Lung (tissue), 12 donors: ENCODE measurements around the gene XPNPEP2. TPM values are rescaled to one million over a fixed set of nuclear protein-coding genes. Genes with fewer than 3 reads are reported as not detected.

Experiments
- ATAC-seq: fragments of 200-7000 bp; cut with Tn5 transposase; one replicate; pipeline ENCODE4 v1.9.1; 2020; ENCODE audit warnings: moderate number of reproducible peaks; ENCODE audit not compliant: insufficient read depth, low FRiP score
- DNase-seq, 3 donors: peaks; one replicate each; pipeline ENCODE4 v3.0.0-alpha.2; 2013 to 2017
- H3K27ac ChIP-seq, 2 donors: one replicate each; pipeline ENCODE4 v1.5.1; 2013; ENCODE audit warnings: mild to moderate bottlenecking in 2 of 2, moderate library complexity in 2 of 2, control low read depth in 1 of 2, inconsistent platforms in 1 of 2, low read depth in 1 of 2, low read length in 1 of 2
- H3K27me3 ChIP-seq, 3 donors: one replicate each; pipeline ENCODE4 v1.5.1; 2013; ENCODE audit warnings: low read length in 2 of 3; ENCODE audit not compliant: control insufficient read depth in 3 of 3, insufficient read depth in 3 of 3
- H3K36me3 ChIP-seq, 4 donors: one replicate each; pipeline ENCODE4 v1.5.1; 2013; ENCODE audit warnings: low read length in 4 of 4, mild to moderate bottlenecking in 1 of 4, moderate library complexity in 1 of 4; ENCODE audit not compliant: control insufficient read depth in 4 of 4, insufficient read depth in 4 of 4
- H3K4me1 ChIP-seq, 5 donors: one replicate each; pipeline ENCODE4 v1.5.1; 2013; ENCODE audit warnings: low read length in 5 of 5, mild to moderate bottlenecking in 2 of 5, moderate library complexity in 1 of 5; ENCODE audit not compliant: control insufficient read depth in 5 of 5, insufficient read depth in 5 of 5
- H3K4me3 ChIP-seq: one replicate; pipeline ENCODE4 v1.5.1; 2013; ENCODE audit warnings: mild to moderate bottlenecking, control low read depth, moderate library complexity
- H3K9ac ChIP-seq, 2 donors: one replicate each; pipeline ENCODE4 v1.5.1; 2013; ENCODE audit warnings: low read length in 2 of 2, control low read depth in 1 of 2; ENCODE audit not compliant: insufficient read depth in 1 of 2
- H3K9me3 ChIP-seq, 4 donors: one replicate each; pipeline ENCODE4 v1.5.1; 2013; ENCODE audit warnings: low read length in 3 of 4, mild to moderate bottlenecking in 1 of 4, moderate library complexity in 1 of 4; ENCODE audit not compliant: control insufficient read depth in 4 of 4, insufficient read depth in 3 of 4
- WGBS, 2 donors: extraction: QIAGEN DNeasy Blood & Tissue Kit; methylation state at CpG; one replicate each; pipeline ENCODE4 v1.1.7; 2013; 5-methylcytosine and 5-hydroxymethylcytosine counted together
- polyA plus RNA-seq, 2 donors: library from polyadenylated mRNA; stranded (reverse); fragments of 200-250 nt; gene quantifications; one replicate each; pipeline ENCODE4 v1.2.1, GENCODE V29; 2013
- total RNA-seq, 2 donors: library from RNA; depleted of rRNA in 1 of 2; stranded (reverse); fragments of >200 nt in 1 of 2; gene quantifications; one replicate each; pipeline ENCODE4 v1.2.1, GENCODE V29; 2014 to 2021
- TF ChIP-seq, protein P1 (sequence below): IDR thresholded peaks from 2 replicates; pipeline ENCODE4 v1.5.1; 2012; ENCODE audit warnings: mild to moderate bottlenecking; ENCODE audit errors: control extremely low read depth, extremely low read depth
- donor health status: control.
- donor health status: control.
- donor health status: Bipolar disorder and iron deficiency.
- donor health status: healthy.
- donor health status: DM: yes; HTN: yes; CAD: no.

Gene XPNPEP2
- total and polyA plus RNA-seq, 4 donors, result 0.61 to 2.1 (median 1.3) TPM

- Histone ChIP-seq H3K4me1 (no peaks in the 10 kb centered on the region), H3K9ac (no peak overlapping the region), H3K27me3 (peaks cover 0 to 2% (median 0%) of the 10 kb centered on the region in 3 donors), H3K36me3 (peaks cover 4 to 11% (median 8%) of the 10 kb centered on the region in 4 donors), H3K4me3 (no peak overlapping the region), H3K27ac (no peak overlapping the region), H3K9me3 (peaks cover 0 to 2% (median 0%) of the 10 kb centered on the region in 4 donors)
- ATAC-seq, result no peak
- TF ChIP-seq, protein P1, sequence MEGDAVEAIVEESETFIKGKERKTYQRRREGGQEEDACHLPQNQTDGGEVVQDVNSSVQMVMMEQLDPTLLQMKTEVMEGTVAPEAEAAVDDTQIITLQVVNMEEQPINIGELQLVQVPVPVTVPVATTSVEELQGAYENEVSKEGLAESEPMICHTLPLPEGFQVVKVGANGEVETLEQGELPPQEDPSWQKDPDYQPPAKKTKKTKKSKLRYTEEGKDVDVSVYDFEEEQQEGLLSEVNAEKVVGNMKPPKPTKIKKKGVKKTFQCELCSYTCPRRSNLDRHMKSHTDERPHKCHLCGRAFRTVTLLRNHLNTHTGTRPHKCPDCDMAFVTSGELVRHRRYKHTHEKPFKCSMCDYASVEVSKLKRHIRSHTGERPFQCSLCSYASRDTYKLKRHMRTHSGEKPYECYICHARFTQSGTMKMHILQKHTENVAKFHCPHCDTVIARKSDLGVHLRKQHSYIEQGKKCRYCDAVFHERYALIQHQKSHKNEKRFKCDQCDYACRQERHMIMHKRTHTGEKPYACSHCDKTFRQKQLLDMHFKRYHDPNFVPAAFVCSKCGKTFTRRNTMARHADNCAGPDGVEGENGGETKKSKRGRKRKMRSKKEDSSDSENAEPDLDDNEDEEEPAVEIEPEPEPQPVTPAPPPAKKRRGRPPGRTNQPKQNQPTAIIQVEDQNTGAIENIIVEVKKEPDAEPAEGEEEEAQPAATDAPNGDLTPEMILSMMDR, result no peak
- no peak for DNase-seq
- WGBS, 2 donors, result 16 to 32% methylated on average over 2 of the region's 2 CpGs
Measured at GRCh38 chrX:129808158-129808828, 69.5 kb downstream of the XPNPEP2 start.

- Histone ChIP-seq H3K9ac (no peak overlapping the region), H3K27ac (no peak overlapping the region), H3K27me3 (peaks cover 0 to 2% (median 0%) of the 10 kb centered on the region in 3 donors), H3K36me3 (peaks cover 4 to 11% (median 9%) of the 10 kb centered on the region in 4 donors), H3K4me3 (no peak overlapping the region), H3K4me1 (no peaks in the 10 kb centered on the region), H3K9me3 (peaks cover 0 to 4% (median 0%) of the 10 kb centered on the region in 4 donors)
- no peak for DNase-seq
- TF ChIP-seq, protein P1, result no peak
- 71 to 80% methylated on average over 7 of the region's 7 CpGs for WGBS, 2 donors
- ATAC-seq, result no peak
Measured at GRCh38 chrX:129808829-129809796, 70.3 kb downstream of the XPNPEP2 start.

GRCh38 chrX:129813662-129814368 is 75.0 kb downstream of the XPNPEP2 start:
- peaks cover 4 to 9% (median 7%) of the 10 kb centered on the region in 4 donors for H3K36me3 ChIP-seq
- H3K9ac ChIP-seq, result no peak overlapping the region
- 67 to 72% methylated on average over 6 of the region's 6 CpGs for WGBS, 2 donors
- TF ChIP-seq, protein P1, result no peak
- DNase-seq, result no peak
- H3K27ac ChIP-seq, result no peak overlapping the region
- no peak overlapping the region for H3K4me3 ChIP-seq
- H3K27me3 ChIP-seq, result no peaks in the 10 kb centered on the region
- ATAC-seq, result no peak
- no peaks in the 10 kb centered on the region for H3K4me1 ChIP-seq
- peaks cover 0 to 3% (median 0%) of the 10 kb centered on the region in 4 donors for H3K9me3 ChIP-seq
